Tibial artery (tissue), 4 donors: Measurements from ENCODE around the gene TECRL.

ENCODE experiments used
- DNase-seq, 2 donors: peaks; one replicate each; pipeline ENCODE4 v3.0.0-alpha.2; 2019
- H3K27ac ChIP-seq, 2 donors: fragments of 200-600 bp; sonication (generic) in 1 of 2; 1 replicate in 1 of 2; 2 replicates in 1 of 2; pipeline ENCODE4 v1.5.1; 2018 to 2019; ENCODE audit warnings: mild to moderate bottlenecking in 1 of 2
- H3K27me3 ChIP-seq, 2 donors: fragments of 200-600 bp; sonication (generic) in 1 of 2; one replicate each; pipeline versions ENCODE4 v1.5.1 to v1.6.0; 2016 to 2019
- H3K36me3 ChIP-seq, 3 donors: fragments of 200-600 bp; sonication (generic) in 2 of 3; one replicate each; pipeline ENCODE4 v1.5.1; 2016 to 2019; ENCODE audit warnings: mild to moderate bottlenecking in 2 of 3
- H3K4me1 ChIP-seq, 4 donors: fragments of 200-600 bp; sonication (generic) in 2 of 4; 1 replicate in 3 of 4; 2 replicates in 1 of 4; pipeline ENCODE4 v1.5.1; 2016 to 2019
- H3K4me3 ChIP-seq, 2 donors: fragments of 200-600 bp; sonication (generic) in 1 of 2; 1 replicate in 1 of 2; 2 replicates in 1 of 2; pipeline ENCODE4 v1.5.1; 2018 to 2019; ENCODE audit warnings: mild to moderate bottlenecking in 2 of 2
- H3K9me3 ChIP-seq, 3 donors: fragments of 200-600 bp; sonication (generic) in 1 of 3; one replicate each; pipeline ENCODE4 v1.5.1; 2016 to 2019
- CTCF ChIP-seq, 2 experiments: fragments of 200-600 bp in 1 of 2; fragments of 450-650 bp in 1 of 2; IDR thresholded peaks; one replicate each; pipeline ENCODE4 v1.5.1; 2017 to 2019; ENCODE audit warnings: antibody characterized with exemption in 2 of 2, mild to moderate bottlenecking in 1 of 2, moderate library complexity in 1 of 2
- intact Hi-C: fragments of 100-400 bp; cut with DNase I; formaldehyde crosslinking; loops from one replicate; pipeline ENCODE4 v1.15.0; 2023; ENCODE audit warnings: low total_unique reads

TECRL gene

GRCh38 chr4:64409300-64409699 is at the start of gene TECRL:
TSS of gene TECRL (minus strand) at chr4:64409450. CDS start at chr4:64409351, 99 bp downstream.
- TF ChIP-seq CTCF (IDR thresholded peaks at IDR 0.05), result no peak
- no peak for DNase-seq
- intact Hi-C loops, result no loop called here
- Histone ChIP-seq H3K27me3 (no peaks in the 10 kb centered on the region), H3K4me1 (no peaks in the 10 kb centered on the region), H3K36me3 (no peaks in the 10 kb centered on the region), H3K27ac (no peak within 1 kb of the TSS), H3K4me3 (no peak within 1 kb of the TSS), H3K9me3 (no peaks in the 10 kb centered on the region)

- H3K4me3 ChIP-seq, result no peak overlapping the region
- no peaks in the 10 kb centered on the region for H3K27me3 ChIP-seq
- no peak overlapping the region for H3K27ac ChIP-seq
- DNase-seq, result no peak
- H3K36me3 ChIP-seq, result no peaks in the 10 kb centered on the region
- TF ChIP-seq CTCF (IDR thresholded peaks at IDR 0.05), result no peak
- H3K9me3 ChIP-seq, result peaks cover 0 to 7% (median 0%) of the 10 kb centered on the region in 3 donors
- H3K4me1 ChIP-seq, result no peaks in the 10 kb centered on the region
- intact Hi-C loops, result no loop called here
Observed at GRCh38 chr4:64432674-64433073, 23.4 kb upstream of the TECRL start.

GRCh38 chr4:64430933-64431332 is 21.7 kb upstream of the TECRL start:
- H3K9me3 ChIP-seq, result peaks cover 0 to 7% (median 0%) of the 10 kb centered on the region in 3 donors
- TF ChIP-seq CTCF (IDR thresholded peaks at IDR 0.05), result no peak
- no peaks in the 10 kb centered on the region for H3K4me1 ChIP-seq
- no peaks in the 10 kb centered on the region for H3K27me3 ChIP-seq
- intact Hi-C loops, result no loop called here
- no peak overlapping the region for H3K27ac ChIP-seq
- no peak for DNase-seq
- no peaks in the 10 kb centered on the region for H3K36me3 ChIP-seq
- no peak overlapping the region for H3K4me3 ChIP-seq

GRCh38 chr4:64417974-64418373 is 8.7 kb upstream of the TECRL start:
- TF ChIP-seq CTCF (IDR thresholded peaks at IDR 0.05), result no peak
- H3K36me3 ChIP-seq, result no peaks in the 10 kb centered on the region
- H3K27ac ChIP-seq, result no peak overlapping the region
- no peak overlapping the region for H3K4me3 ChIP-seq
- peaks cover 0 to 4% (median 0%) of the 10 kb centered on the region in 4 donors for H3K4me1 ChIP-seq
- intact Hi-C loops, result no loop called here
- no peaks in the 10 kb centered on the region for H3K9me3 ChIP-seq
- no peaks in the 10 kb centered on the region for H3K27me3 ChIP-seq
- no peak for DNase-seq

GRCh38 chr4:64407000-64407399 is 2.2 kb downstream of the TECRL start:
- DNase-seq, result no peak
- Histone ChIP-seq H3K4me1 (no peaks in the 10 kb centered on the region), H3K9me3 (no peaks in the 10 kb centered on the region), H3K27ac (no peak overlapping the region), H3K36me3 (no peaks in the 10 kb centered on the region), H3K27me3 (no peaks in the 10 kb centered on the region), H3K4me3 (no peak overlapping the region)
- intact Hi-C loops, result no loop called here
- TF ChIP-seq CTCF (IDR thresholded peaks at IDR 0.05), result no peak

GRCh38 chr4:64405761-64406160 is 3.5 kb downstream of the TECRL start:
- H3K9me3 ChIP-seq, result no peaks in the 10 kb centered on the region
- no peak overlapping the region for H3K27ac ChIP-seq
- H3K36me3 ChIP-seq, result no peaks in the 10 kb centered on the region
- DNase-seq, result no peak
- H3K4me3 ChIP-seq, result no peak overlapping the region
- TF ChIP-seq CTCF (IDR thresholded peaks at IDR 0.05), result no peak
- H3K4me1 ChIP-seq, result no peaks in the 10 kb centered on the region
- intact Hi-C loops, result no loop called here
- H3K27me3 ChIP-seq, result no peaks in the 10 kb centered on the region
